NCI-H2081 (cell line): Measurements from ENCODE around the gene SLC6A19.
"Not testable (repeated sequence)": the region's sequence is repeated elsewhere in the genome, so short reads cannot be mapped to it uniquely, and the experiment has no call there.

Source experiments
- DNase-seq, 2 experiments: peaks; one replicate each; lab custom pipeline; 2025; lab: John Stamatoyannopoulos, UW

SLC6A19 gene

GRCh38 chr5:1222621-1223277, 21.4 kb downstream of the SLC6A19 start:
- no peak for DNase-seq

- DNase-seq: no peak
Observed at GRCh38 chr5:1223278-1223670, 21.9 kb downstream of the SLC6A19 start.

- DNase-seq: no peak
Observed at GRCh38 chr5:1224631-1225030, 23.2 kb downstream of the SLC6A19 start.

- DNase-seq: no peak
Observed at GRCh38 chr5:1225081-1225480, 23.7 kb downstream of the SLC6A19 start, which contains the start of gene SLC6A18. Gene SLC6A18, plus strand, starts transcription at chr5:1225381. Its CDS starts 97 bp downstream, at chr5:1225478.

- no peak for DNase-seq
Observed at GRCh38 chr5:1226231-1226630, 24.8 kb downstream of the SLC6A19 start.

GRCh38 chr5:1226839-1227581, 25.6 kb downstream of the SLC6A19 start:
- DNase-seq: no peak

GRCh38 chr5:1227667-1228066, 26.3 kb downstream of the SLC6A19 start:
- peak in 1 of 2 experiments; percentile 36 for DNase-seq

GRCh38 chr5:1228120-1228519, 26.7 kb downstream of the SLC6A19 start:
- no peak for DNase-seq

- DNase-seq: not testable (repeated sequence)
Observed at GRCh38 chr5:1229023-1229422, 27.6 kb downstream of the SLC6A19 start.

- no peak for DNase-seq
Observed at GRCh38 chr5:1229822-1230221, 28.4 kb downstream of the SLC6A19 start.

GRCh38 chr5:1230551-1230950, 29.2 kb downstream of the SLC6A19 start:
- DNase-seq: no peak

GRCh38 chr5:1231354-1231905, 30.0 kb downstream of the SLC6A19 start:
- no peak for DNase-seq

- DNase-seq: no peak
Observed at GRCh38 chr5:1232780-1233179, 31.4 kb downstream of the SLC6A19 start.

GRCh38 chr5:1235379-1235778, 34.0 kb downstream of the SLC6A19 start:
- DNase-seq: no peak

GRCh38 chr5:1235838-1236237, 34.4 kb downstream of the SLC6A19 start:
- no peak for DNase-seq

- peak in 1 of 2 experiments; percentile 51 for DNase-seq
Observed at GRCh38 chr5:1239505-1240251, 38.3 kb downstream of the SLC6A19 start.

- no peak for DNase-seq
Observed at GRCh38 chr5:1240496-1241260, 39.3 kb downstream of the SLC6A19 start.

GRCh38 chr5:1241509-1242080, 40.2 kb downstream of the SLC6A19 start:
- no peak for DNase-seq

- no peak for DNase-seq
Observed at GRCh38 chr5:1242733-1243486, 41.5 kb downstream of the SLC6A19 start.

GRCh38 chr5:1243487-1244130, 42.2 kb downstream of the SLC6A19 start:
- DNase-seq: no peak
